ENCODE data around the gene STAB2.

DNA sequence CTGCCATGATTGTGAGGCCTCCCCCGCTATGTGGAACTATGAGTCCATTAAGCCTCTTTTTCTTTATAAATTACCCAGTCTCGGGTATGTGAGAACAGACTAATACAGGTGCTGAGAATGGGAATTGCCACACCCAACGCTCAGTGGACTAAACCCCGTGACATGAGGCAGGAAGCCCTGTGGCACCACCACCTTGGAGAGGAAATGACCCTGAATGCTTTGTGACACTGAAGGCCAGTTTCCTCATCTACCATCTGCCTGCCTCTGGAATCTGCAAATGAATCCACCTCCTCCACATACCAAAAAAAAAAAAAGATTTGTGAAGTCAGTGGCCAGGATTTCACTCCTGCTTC lies 212.4 kb downstream of the STAB2 start:
- TF ChIP-seq EZH2 (IDR thresholded peaks at IDR 0.05) (no peak), POLR2AphosphoS5 (IDR thresholded peaks at IDR 0.05; ENCODE audit: borderline replicate concordance, low read depth, low read length) (no peak), FOXP2 (optimal IDR thresholded peaks at IDR 0.05; ENCODE audit: control extremely low read depth, extremely low read length, insufficient read depth) (no peak)
